HG02943 (cell line): Measurements from ENCODE around the gene TRIM47.
A peak's percentile ranks its signal among the peaks of the same experiment; 100 is the strongest.
"Not testable (repeated sequence)": the region's sequence is repeated elsewhere in the genome, so short reads cannot be mapped to it uniquely, and the experiment has no call there.

Source experiments
- ATAC-seq: cut with Tn5 transposase; IDR thresholded peaks from one replicate; pipeline ENCODE4 v1.9.1; 2021; ENCODE audit warnings: mild to moderate bottlenecking, low read depth, moderate library complexity; ENCODE audit not compliant: unreplicated experiment

TRIM47 gene

GRCh38 chr17:75892556-75893224 lies 14.3 kb upstream of the TRIM47 start:
- ATAC-seq, result no peak

- no peak for ATAC-seq
These were observed 13.5 kb upstream of the TRIM47 start for GRCh38 chr17:75891605-75892555.

GRCh38 chr17:75891022-75891604 lies 12.7 kb upstream of the TRIM47 start:
- ATAC-seq, result no peak

- ATAC-seq, result no peak
These were observed 11.1 kb upstream of the TRIM47 start for GRCh38 chr17:75889454-75889853.

- no peak for ATAC-seq
These were observed 10.1 kb upstream of the TRIM47 start for GRCh38 chr17:75888484-75888883.

GRCh38 chr17:75885860-75886259 lies 7.5 kb upstream of the TRIM47 start:
- ATAC-seq, result not testable (repeated sequence)

- ATAC-seq, result no peak
These were observed 7.0 kb upstream of the TRIM47 start for GRCh38 chr17:75885431-75885830.

- ATAC-seq, result no peak
These were observed 3.5 kb upstream of the TRIM47 start for GRCh38 chr17:75881678-75882454.

- no peak for ATAC-seq
These were observed 1.9 kb upstream of the TRIM47 start for GRCh38 chr17:75880266-75880665.

- ATAC-seq, result peak; percentile 56
These were observed 618 bp downstream of the TRIM47 start for GRCh38 chr17:75877752-75878173.

GRCh38 chr17:75876938-75877751 lies 1.2 kb downstream of the TRIM47 start:
- no peak for ATAC-seq

GRCh38 chr17:75876190-75876937 lies 2.0 kb downstream of the TRIM47 start:
- ATAC-seq, result no peak

GRCh38 chr17:75875940-75876189 lies 2.5 kb downstream of the TRIM47 start:
- no peak for ATAC-seq

GRCh38 chr17:75875182-75875939 lies 3.0 kb downstream of the TRIM47 start:
- ATAC-seq, result no peak

GRCh38 chr17:75874323-75875181 lies 3.8 kb downstream of the TRIM47 start:
- no peak for ATAC-seq

GRCh38 chr17:75873587-75874322 lies 4.6 kb downstream of the TRIM47 start:
- ATAC-seq, result no peak
